Motor neuron (in vitro differentiated cells): ENCODE measurements around the gene NPIPB2. TPM values are rescaled to one million over a fixed set of nuclear protein-coding genes. Genes with fewer than 3 reads are reported as not detected.
"Not testable (repeated sequence)": the region's sequence is repeated elsewhere in the genome, so short reads cannot be mapped to it uniquely, and the experiment has no call there.

Experiments
- ATAC-seq, 8 experiments: fragments of 200-7000 bp; cut with Tn5 transposase; replicated peaks in 6 of 8; 2 replicates each; pipeline ENCODE4 v1.8.0; 2021; ENCODE audit warnings: mild to moderate bottlenecking in 8 of 8, moderate library complexity in 8 of 8
- H3K27ac ChIP-seq, 2 donors: fragments of 250-450 bp; sonication (Bioruptor Pico); 2 replicates each; pipeline ENCODE4 v1.9.0; 2021; ENCODE audit warnings: antibody characterized with exemption in 2 of 2, mild to moderate bottlenecking in 2 of 2, moderate library complexity in 1 of 2
- H3K4me1 ChIP-seq, 2 donors: fragments of 250-450 bp; sonication (Bioruptor Pico); replicated peaks in 1 of 2; 2 replicates each; pipeline ENCODE4 v1.6.1; 2021; ENCODE audit warnings: antibody characterized with exemption in 2 of 2, mild to moderate bottlenecking in 2 of 2, moderate library complexity in 1 of 2
- H3K4me3 ChIP-seq, 5 donors: fragments of 250-450 bp; sonication (Bioruptor Pico); 2 replicates each; pipeline ENCODE4 v1.9.0; 2021; ENCODE audit warnings: antibody characterized with exemption in 5 of 5, mild to moderate bottlenecking in 5 of 5, moderate library complexity in 4 of 5
- WGBS, 10 experiments: fragments of 450-650 bp; shearing (Covaris generic); methylation state at CpG; one replicate each; pipeline ENCODE4 v1.0.0; 2022; 5-methylcytosine and 5-hydroxymethylcytosine counted together
- in situ Hi-C, 9 experiments: fragments of 400-800 bp; cut with MboI; loops; one replicate each; pipeline ENCODE4 v1.15.0; 2021; ENCODE audit warnings: low sequenced_read_pairs in 9 of 9, low pct_unique_long_range_greater_than_20kb in 2 of 9; ENCODE audit not compliant: unreplicated experiment in 9 of 9
- total RNA-seq, 8 experiments: library from RNA; unstranded; fragments of 300-600 nt; gene quantifications; 2 replicates each; pipeline versions ENCODE4 v1.2.3 to v1.2.4, GENCODE V29; 2022

NPIPB2 gene
- total RNA-seq, 8 experiments from 2014 or later: 0.97 to 15.7 (median 7.9) TPM; not detected in 1

DNA sequence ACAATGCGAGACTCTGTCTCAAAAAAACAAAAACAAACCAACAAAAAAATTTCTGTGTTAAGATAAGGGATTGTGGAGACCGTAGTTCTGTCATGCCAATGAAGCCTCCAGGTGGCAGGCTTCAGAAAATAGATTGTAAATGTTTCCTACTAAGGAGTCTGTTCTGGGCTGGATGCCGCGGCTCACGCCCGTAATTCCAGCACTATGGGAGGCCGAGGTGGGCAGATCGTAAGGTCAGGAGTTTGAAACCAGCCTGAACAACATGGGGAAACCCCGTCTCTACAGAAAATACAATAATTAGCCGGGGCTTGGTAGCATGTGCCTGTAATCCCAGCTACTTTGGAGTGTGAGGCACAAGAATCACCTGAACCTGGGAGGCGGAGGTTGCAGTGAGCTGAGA is 30.3 kb upstream of the NPIPB2 start:
- 55 to 100% (median 88%) methylated on average over 1 to 6 of the region's 11 CpGs; no CpG with 5 or more reads in 2 of the 10 experiments for WGBS, 10 experiments
- H3K4me1 ChIP-seq: peaks cover 5 to 9% of the 10 kb centered on the region in 2 donors
- H3K27ac ChIP-seq: no peak overlapping the region
- H3K4me3 ChIP-seq: no peak overlapping the region
- ATAC-seq: no peak
- in situ Hi-C loops: loop anchor here in 1 of 9 experiments (25.0 kb wide), 1 partner anchor 90 kb away; no protein-coding TSS in a partner anchor

DNA sequence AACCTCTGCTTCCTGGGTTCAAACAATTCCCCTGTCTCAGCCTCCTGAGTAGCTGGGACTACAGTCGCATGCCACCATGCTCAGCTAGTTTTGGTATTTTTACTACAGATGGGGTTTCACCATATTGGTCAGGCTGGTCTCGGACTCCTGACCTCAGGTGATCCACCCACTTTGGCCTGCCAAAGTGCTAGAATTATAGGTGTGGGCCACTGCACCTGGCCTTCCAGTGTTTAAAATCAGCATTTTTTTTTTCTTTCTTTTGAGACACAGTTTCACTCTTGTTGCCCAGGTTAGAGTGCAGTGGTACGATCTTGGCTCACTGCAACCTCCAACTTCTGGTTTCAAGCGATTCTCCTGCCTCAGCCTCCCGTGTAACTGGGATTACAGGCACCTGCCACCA is 28.4 kb upstream of the NPIPB2 start:
- WGBS, 10 experiments: 70 to 100% (median 98%) methylated on average over 1 to 5 of the region's 5 CpGs; no CpG with 5 or more reads in 2 of the 10 experiments
- in situ Hi-C loops: loop anchor here in 1 of 9 experiments (25.0 kb wide), 1 partner anchor 92 kb away; no protein-coding TSS in a partner anchor
- not testable (repeated sequence) for H3K27ac ChIP-seq, ATAC-seq, H3K4me1 ChIP-seq, H3K4me3 ChIP-seq

DNA sequence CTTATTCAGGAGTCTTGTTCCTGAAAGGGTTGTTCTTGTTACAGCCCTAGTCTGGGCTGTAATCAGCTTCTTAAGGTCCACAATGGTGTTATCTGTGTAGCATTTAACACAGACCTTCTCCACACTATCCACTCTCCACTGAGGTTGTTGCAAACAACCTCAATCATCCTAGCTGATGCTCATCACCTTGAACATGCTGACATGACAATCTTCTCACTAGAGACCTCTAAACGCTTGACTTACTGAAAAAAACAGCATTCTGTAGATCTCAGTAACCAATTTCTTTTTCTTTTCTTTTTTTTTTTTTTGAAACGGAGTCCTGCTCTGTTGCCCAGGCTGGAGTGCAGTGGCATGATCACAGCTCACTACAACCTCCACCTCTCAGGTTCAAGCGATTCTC is 26.7 kb upstream of the NPIPB2 start:
- in situ Hi-C loops: loop anchor here in 1 of 9 experiments (25.0 kb wide), 1 partner anchor 94 kb away; no protein-coding TSS in a partner anchor
- 63 to 94% (median 77%) methylated on average over 1 to 2 of the region's 3 CpGs; no CpG with 5 or more reads in 2 of the 10 experiments for WGBS, 10 experiments
- Histone ChIP-seq H3K4me1 (peaks cover 4 to 5% of the 10 kb centered on the region in 2 donors), H3K27ac (no peak overlapping the region), H3K4me3 (no peak overlapping the region)
- ATAC-seq: no peak

DNA sequence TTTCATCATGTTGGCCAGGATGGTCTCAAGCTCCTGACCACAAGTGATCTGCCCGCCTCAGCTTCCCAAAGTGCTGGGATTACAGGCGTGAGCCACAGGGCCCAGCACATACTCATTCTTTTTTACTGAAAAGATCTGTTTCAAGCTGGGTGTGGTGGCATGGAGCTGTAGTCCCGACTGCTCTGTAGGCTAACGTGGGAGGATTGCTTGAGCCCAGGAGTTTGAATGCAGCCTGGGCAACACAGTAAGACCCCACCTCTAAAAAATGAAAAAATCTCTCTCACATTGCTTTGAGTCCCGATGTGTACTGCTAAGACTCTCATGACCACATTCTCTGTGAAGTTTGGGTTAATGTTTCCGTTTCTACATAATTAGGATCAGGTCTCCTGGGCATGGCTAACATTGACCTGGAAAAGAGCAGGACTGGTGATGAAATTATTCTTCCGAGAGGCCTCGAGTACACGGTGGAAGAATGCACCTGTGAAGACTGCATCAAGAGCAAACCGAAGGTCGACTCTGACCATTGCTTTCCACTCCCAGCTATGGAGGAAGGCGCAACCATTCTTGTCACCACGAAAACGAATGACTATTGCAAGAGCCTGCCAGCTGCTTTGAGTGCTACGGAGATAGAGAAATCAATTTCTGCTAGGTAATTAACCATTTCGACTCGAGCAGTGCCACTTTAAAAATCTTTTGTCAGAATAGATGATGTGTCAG is 25.5 kb upstream of the NPIPB2 start:
- peak overlapping the region in 1 of 2 donors; percentile 40 for H3K27ac ChIP-seq
- in situ Hi-C loops: loop anchor here in 1 of 9 experiments (25.0 kb wide), 1 partner anchor 95 kb away; no protein-coding TSS in a partner anchor
- ATAC-seq: peak in 1 of 8 experiments; percentile 50
- WGBS, 10 experiments: 40 to 90% (median 65%) methylated on average over 2 to 13 of the region's 17 CpGs; no CpG with 5 or more reads in 2 of the 10 experiments
- H3K4me3 ChIP-seq: no peak overlapping the region
- peaks cover 4 to 5% of the 10 kb centered on the region in 2 donors for H3K4me1 ChIP-seq

DNA sequence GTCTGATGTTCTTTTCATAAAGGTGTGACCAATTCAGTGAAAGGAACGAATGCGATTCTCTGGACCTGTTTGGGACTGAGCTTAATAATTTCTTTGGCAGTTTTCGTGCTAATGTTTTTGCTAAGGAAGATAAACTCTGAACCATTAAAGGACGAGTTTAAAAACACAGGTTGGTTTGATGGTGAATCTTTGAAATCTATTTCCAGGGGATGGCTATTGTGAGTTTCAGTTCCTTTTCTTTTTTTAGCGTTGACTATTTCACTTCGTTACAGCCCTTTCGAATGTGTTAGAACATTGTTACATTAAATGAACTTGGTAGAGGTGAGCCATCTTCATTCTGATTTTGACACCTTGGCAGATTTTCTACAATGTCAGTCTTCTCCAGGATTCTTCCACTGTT is 24.3 kb upstream of the NPIPB2 start:
- H3K4me3 ChIP-seq: no peak overlapping the region
- H3K4me1 ChIP-seq: peaks cover 4 to 5% of the 10 kb centered on the region in 2 donors
- no peak for ATAC-seq
- in situ Hi-C loops: loop anchor here in 1 of 9 experiments (25.0 kb wide), 1 partner anchor 96 kb away; no protein-coding TSS in a partner anchor
- no peak overlapping the region for H3K27ac ChIP-seq
- WGBS, 10 experiments: 34 to 100% (median 79%) methylated on average over 3 to 7 of the region's 7 CpGs; no CpG with 5 or more reads in 1 of the 10 experiments

DNA sequence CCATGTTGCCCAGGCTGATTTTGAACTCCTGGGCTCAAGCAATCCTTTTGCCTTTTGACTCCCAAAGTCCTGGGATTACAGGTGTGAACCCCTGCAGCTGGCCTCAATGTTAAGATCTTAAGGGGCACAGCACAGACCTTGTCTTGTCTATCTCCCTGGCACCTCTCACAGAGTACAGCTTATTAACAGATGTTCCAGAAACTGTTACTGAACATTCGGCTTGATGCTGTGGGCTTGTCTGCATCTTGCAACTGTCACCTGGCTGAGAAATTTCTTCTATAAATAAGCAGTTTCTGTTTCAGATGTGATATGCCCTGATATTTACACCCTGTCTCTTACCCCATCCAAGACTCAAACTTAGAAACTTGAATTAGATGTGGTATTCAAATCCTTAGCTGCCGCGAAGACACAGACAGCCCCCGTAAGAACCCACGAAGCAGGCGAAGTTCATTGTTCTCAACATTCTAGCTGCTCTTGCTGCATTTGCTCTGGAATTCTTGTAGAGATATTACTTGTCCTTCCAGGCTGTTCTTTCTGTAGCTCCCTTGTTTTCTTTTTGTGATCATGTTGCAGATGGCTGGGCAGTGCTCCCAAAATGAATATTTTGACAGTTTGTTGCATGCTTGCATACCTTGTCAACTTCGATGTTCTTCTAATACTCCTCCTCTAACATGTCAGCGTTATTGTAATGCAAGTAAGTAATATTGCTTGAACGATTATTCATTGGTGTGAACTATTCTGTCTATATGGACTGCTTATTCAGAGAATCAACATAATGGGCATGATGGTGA is 23.1 kb upstream of the NPIPB2 start, which contains the start of gene TNFRSF17:
Gene TNFRSF17 (plus strand): TSS at position 450 of the 791 bp plus-strand sequence. CDS start 115 bp downstream, at position 565.
- Histone ChIP-seq H3K27ac (no peak within 1 kb of the TSS), H3K4me3 (no peak within 1 kb of the TSS), H3K4me1 (peaks cover 4 to 5% of the 10 kb centered on the region in 2 donors)
- in situ Hi-C loops: loop anchor here in 1 of 9 experiments (25.0 kb wide), 1 partner anchor 97 kb away; no protein-coding TSS in a partner anchor
- peak in 2 of 8 experiments; percentile 52 for ATAC-seq
- WGBS, 10 experiments: 14 to 89% (median 73%) methylated on average over 1 to 9 of the region's 9 CpGs

DNA sequence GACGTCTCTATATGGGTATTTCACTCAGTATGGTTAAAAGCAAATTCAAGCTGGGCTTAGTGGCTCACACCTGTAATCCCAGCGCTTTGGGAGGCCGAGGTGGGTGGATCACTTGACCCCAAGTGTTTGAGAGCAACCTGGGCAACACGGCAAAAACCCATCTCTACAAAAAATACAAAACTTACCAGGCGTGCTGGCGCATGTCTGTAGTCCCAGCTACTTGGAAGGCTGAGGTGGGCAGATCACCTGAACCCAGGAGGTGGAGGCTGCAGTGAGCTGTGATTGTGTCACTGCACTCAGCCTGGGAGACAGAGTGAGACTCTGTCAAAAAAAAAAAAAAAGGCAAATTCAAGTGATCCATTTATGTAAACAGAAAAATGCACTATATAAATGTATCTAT is 21.9 kb upstream of the NPIPB2 start:
- H3K4me3 ChIP-seq: no peak overlapping the region
- no peak for ATAC-seq
- WGBS, 10 experiments: 20 to 88% (median 71%) methylated on average over 1 to 6 of the region's 6 CpGs; no CpG with 5 or more reads in 2 of the 10 experiments

DNA sequence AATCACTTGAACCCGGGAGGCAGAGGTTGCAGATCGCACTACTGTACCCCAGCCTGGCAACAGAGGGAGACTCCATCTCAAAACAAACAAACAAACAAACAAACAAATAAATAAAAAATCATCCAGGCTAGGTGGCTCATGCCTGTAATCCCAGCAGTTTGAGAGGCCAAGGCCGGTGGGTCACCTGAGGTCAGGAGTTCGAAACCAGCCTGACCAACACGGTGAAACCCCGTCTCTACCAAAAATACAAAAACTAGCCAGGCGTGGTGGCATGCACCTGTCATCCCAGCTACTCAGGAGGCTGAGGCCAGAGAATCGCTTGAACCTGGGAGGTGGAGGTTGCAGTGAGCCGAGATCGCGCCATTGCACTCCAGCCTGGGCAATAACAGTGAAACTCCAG is 21.1 kb upstream of the NPIPB2 start:
- H3K4me1 ChIP-seq, H3K4me3 ChIP-seq, H3K27ac ChIP-seq, ATAC-seq: not testable (repeated sequence)
- WGBS, 10 experiments: 83 to 100% (median 92%) methylated on average over 2 to 9 of the region's 11 CpGs
- in situ Hi-C loops: loop anchor here in 1 of 9 experiments (25.0 kb wide), 1 partner anchor 99 kb away; no protein-coding TSS in a partner anchor

More for the DNA sequence above, 21.9 kb upstream of the NPIPB2 start:
- in situ Hi-C loops: loop anchor here in 1 of 9 experiments (25.0 kb wide), 1 partner anchor 99 kb away; no protein-coding TSS in a partner anchor
- H3K27ac ChIP-seq: no peak overlapping the region
- peaks cover 4 to 5% of the 10 kb centered on the region in 2 donors for H3K4me1 ChIP-seq

DNA sequence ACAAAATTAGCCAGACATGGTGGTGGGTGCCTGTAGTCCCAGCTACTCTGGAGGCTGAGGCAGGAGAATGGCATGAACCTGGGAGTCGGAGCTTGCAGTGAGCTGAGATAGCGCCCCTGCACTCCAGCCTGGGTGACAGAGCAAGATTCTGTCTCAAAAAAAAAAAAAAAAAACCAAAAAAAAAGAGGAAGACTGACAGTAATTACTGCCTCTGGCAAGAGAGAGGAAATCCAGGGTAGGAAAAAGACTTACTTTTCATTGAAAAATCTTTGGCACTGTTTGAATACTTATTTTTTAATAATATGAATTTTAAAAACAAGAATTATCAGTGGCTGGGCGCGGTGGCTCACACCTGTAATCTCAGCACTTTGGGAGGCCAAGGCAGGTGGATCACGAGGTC is 20.6 kb upstream of the NPIPB2 start:
- in situ Hi-C loops: loop anchor here in 1 of 9 experiments (25.0 kb wide), 1 partner anchor 100 kb away; no protein-coding TSS in a partner anchor
- not testable (repeated sequence) for H3K4me3 ChIP-seq, ATAC-seq, H3K4me1 ChIP-seq, H3K27ac ChIP-seq
- 50 to 93% (median 85%) methylated on average over 1 to 5 of the region's 5 CpGs for WGBS, 10 experiments

DNA sequence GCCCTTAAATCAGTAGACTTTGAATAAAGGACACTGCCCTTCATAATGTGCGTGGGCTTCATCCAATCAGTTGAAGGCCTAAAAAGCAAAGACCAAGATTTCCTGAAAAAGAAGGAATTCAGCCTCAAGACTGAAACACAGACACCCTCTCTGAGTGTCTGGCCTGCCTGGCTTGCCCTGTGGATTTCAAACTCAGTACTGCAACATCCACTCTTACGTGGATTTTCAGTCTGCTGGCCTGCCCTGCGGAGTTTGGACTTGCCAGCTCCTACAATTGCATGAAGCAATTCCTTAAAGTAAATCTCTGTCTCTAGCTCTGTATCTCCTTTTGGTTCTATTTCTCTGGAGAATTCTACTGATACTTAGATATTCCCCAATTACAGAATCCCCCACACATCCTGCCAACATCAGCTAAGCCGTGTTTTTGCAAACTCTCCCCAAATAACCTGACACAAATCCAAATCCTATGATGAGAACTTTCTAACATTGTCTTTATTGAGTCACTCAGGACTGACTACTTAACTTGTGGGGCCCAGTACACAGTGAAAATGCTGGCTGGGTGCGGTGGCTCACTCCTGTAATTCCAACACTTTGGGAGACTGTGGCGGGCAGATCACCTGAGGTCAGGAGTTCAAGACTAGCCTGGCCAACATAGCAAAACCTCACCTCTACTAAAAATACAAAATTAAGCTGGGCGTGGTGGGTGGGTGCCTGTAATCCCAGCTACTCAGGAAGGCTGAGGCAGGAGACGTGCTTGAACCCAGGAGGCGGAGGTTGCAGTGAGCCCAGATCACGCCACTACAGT is 15.9 kb upstream of the NPIPB2 start:
- in situ Hi-C loops: loop anchor here in 1 of 9 experiments (25.0 kb wide), 1 partner anchor 105 kb away; no protein-coding TSS in a partner anchor
- no peak overlapping the region for H3K4me3 ChIP-seq
- no peak overlapping the region for H3K27ac ChIP-seq
- WGBS, 10 experiments: 36 to 100% (median 89%) methylated on average over 1 to 7 of the region's 10 CpGs; no CpG with 5 or more reads in 3 of the 10 experiments
- no peak for ATAC-seq
- H3K4me1 ChIP-seq: no peaks in the 10 kb centered on the region

DNA sequence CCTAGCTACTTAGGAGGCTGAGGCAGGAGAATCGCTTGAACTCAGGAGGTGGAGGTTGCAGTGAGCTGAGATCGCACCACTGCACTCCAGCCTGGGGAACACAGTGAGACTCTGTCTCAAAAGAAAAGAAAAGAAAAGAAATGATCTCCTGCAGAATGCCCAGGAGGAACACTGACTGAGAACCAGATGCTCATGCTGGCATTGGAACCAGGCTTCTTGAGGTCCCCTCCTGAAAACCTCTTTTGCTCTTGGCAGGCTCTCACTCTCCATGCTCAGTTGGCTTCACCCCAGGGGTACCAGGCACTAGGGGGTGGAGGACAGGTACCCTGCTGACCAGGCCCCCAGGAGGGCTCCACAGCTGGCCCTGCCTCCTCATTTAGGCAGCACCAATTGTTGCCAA is 14.7 kb upstream of the NPIPB2 start:
- WGBS, 10 experiments: 100% methylated on average over 1 of the region's 2 CpGs; no CpG with 5 or more reads in 7 of the 10 experiments
- Histone ChIP-seq H3K4me3 (no peak overlapping the region), H3K4me1 (no peaks in the 10 kb centered on the region), H3K27ac (no peak overlapping the region)
- ATAC-seq: no peak
- in situ Hi-C loops: loop anchor here in 1 of 9 experiments (25.0 kb wide), 1 partner anchor 106 kb away; no protein-coding TSS in a partner anchor

DNA sequence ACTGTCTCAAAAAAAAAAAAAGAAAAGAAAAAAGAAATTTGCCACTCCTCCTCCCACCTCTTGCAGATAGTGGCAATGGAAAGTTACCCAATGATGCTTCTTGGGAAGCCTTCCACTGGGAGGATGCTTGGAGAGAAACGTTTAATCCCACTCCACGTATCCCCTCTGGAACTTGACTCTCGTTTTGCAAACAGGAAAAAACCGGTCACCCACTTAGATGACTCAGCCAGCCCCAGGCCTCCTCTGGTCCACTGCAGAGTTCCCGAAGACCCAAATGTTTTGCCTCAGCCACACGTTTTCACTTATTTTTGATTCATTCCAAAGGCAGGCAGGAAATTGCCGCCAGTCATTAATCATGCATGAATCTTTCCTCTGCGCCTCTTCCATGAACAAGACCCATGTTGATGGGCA is 13.9 kb upstream of the NPIPB2 start:
- no peak overlapping the region for H3K4me3 ChIP-seq
- peak in 7 of 8 experiments; percentile 52 to 87 (median 69) for ATAC-seq
- no peaks in the 10 kb centered on the region for H3K4me1 ChIP-seq
- in situ Hi-C loops: loop anchor here in 1 of 9 experiments (25.0 kb wide), 1 partner anchor 107 kb away; no protein-coding TSS in a partner anchor
- WGBS, 10 experiments: 0 to 92% (median 46%) methylated on average over 1 to 8 of the region's 8 CpGs; no CpG with 5 or more reads in 2 of the 10 experiments
- H3K27ac ChIP-seq: no peak overlapping the region
